ENCODE data around the gene SPRYD7. TPM values are rescaled to one million over a fixed set of nuclear protein-coding genes. Genes with fewer than 3 reads are reported as not detected.
A peak's percentile ranks its signal among the peaks of the same experiment; 100 is the strongest.

SPRYD7 gene
- total RNA-seq, 2 donors from 2014 or later: 2.0 to 5.6 TPM

DNA sequence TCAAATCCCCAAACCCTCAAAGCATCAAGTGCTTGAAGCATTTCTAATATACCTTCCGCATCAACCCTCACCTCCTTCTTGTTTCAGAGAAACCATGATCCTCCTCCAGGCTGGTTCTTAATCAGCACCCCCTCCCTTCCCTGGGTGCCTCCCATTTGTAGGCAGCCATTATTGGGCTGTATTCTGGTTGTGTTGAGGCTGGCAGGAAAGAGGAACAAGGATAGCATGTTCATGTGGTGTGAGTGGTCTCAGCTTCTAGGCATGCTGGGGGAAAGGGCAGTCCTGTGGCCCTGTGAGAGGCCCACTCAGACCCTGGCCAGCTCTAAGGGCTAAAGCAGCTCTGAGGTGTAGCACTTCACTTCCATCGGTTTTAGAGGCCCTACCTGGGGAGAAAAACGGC lies 41.9 kb upstream of the SPRYD7 start:
- TF ChIP-seq, protein P1, sequence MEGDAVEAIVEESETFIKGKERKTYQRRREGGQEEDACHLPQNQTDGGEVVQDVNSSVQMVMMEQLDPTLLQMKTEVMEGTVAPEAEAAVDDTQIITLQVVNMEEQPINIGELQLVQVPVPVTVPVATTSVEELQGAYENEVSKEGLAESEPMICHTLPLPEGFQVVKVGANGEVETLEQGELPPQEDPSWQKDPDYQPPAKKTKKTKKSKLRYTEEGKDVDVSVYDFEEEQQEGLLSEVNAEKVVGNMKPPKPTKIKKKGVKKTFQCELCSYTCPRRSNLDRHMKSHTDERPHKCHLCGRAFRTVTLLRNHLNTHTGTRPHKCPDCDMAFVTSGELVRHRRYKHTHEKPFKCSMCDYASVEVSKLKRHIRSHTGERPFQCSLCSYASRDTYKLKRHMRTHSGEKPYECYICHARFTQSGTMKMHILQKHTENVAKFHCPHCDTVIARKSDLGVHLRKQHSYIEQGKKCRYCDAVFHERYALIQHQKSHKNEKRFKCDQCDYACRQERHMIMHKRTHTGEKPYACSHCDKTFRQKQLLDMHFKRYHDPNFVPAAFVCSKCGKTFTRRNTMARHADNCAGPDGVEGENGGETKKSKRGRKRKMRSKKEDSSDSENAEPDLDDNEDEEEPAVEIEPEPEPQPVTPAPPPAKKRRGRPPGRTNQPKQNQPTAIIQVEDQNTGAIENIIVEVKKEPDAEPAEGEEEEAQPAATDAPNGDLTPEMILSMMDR (conservative IDR thresholded peaks at IDR 0.05): no peak
- no peak overlapping the region for H3K4me3 Mint-ChIP-seq
- no peak overlapping the region for H3K27ac Mint-ChIP-seq
- no peak for DNase-seq
- H3K4me3 ChIP-seq (ENCODE audit: low read length): no peak overlapping the region
- no peak overlapping the region for H3K9ac ChIP-seq (ENCODE audit: extremely low read depth, low read length, poor library complexity, severe bottlenecking)
- H3K36me3 ChIP-seq (ENCODE audit: control insufficient read depth, insufficient read depth, low read length): no peaks in the 10 kb centered on the region
- H3K9me3 Mint-ChIP-seq: no peaks in the 10 kb centered on the region
- H3K4me1 ChIP-seq (ENCODE audit: control insufficient read depth, insufficient read depth, low read length): no peaks in the 10 kb centered on the region
- H3K9me3 ChIP-seq (ENCODE audit: control insufficient read depth, low read length): no peaks in the 10 kb centered on the region
- no peaks in the 10 kb centered on the region for H3K4me1 Mint-ChIP-seq
- no peaks in the 10 kb centered on the region for H3K27me3 ChIP-seq (ENCODE audit: control insufficient read depth, insufficient read depth, low read length, poor library complexity, severe bottlenecking)
- H3K36me3 Mint-ChIP-seq (ENCODE audit: low read depth): no peaks in the 10 kb centered on the region
- no peaks in the 10 kb centered on the region for H3K27me3 Mint-ChIP-seq (ENCODE audit: insufficient read depth)
- H3K27ac ChIP-seq (ENCODE audit: low read depth, low read length): no peak overlapping the region
- WGBS, 2 experiments (ENCODE audit: insufficient coverage in 1 of 2, insufficient read length in 1 of 2): 87% methylated on average over 3 of the region's 3 CpGs; no CpG with 5 or more reads in 1 of the 2 experiments

DNA sequence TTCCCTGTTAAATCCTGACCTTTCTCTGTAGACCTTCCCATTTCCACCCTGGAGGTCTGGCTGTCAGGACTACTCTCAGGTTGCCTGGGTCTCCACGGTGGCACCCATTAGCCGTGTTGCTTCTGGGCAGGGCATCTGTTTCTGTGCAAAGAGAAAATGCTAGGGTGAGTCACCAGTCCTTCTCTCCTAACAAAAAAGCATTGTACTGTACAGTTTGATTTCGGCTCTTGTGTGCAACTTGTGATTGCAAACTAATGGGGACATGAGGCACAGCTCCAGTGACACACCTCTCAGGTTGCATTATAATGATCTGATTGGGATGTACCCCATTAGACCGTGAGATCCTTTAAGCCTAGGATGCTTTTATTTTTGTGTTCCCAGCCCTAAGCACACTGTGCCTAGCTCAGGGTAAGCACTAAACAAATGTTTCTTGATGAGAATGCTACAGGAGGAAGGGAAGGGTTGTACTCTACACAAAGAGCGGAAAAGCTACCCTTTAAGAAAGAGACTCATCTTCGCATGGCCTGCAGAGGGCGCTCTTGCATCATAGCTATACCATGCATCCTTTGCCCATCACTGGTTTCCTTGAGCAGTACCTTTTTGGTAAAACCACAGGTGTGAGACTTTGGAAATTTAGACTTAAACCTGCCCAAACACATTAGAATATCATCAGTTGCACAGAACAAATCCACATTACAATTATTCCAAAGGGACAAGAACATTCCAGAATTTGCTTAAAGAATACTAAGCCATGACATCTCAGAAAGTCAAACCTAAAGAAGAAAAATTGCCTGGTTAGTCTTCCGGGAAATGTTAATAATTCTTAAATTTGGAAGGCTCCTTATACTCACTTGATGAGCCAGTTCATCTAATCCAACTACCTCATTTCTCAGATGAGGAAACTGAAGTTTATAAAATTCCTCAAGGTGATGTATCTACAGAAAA lies 40.4 kb upstream of the SPRYD7 start:
- H3K4me3 ChIP-seq (ENCODE audit: low read length): no peak overlapping the region
- no peak overlapping the region for H3K27ac ChIP-seq (ENCODE audit: low read depth, low read length)
- Mint-ChIP-seq H3K4me1 (no peaks in the 10 kb centered on the region), H3K27ac (no peak overlapping the region), H3K27me3 (ENCODE audit: insufficient read depth) (no peaks in the 10 kb centered on the region), H3K4me3 (no peak overlapping the region), H3K36me3 (ENCODE audit: low read depth) (no peaks in the 10 kb centered on the region), H3K9me3 (no peaks in the 10 kb centered on the region)
- no peaks in the 10 kb centered on the region for H3K36me3 ChIP-seq (ENCODE audit: control insufficient read depth, insufficient read depth, low read length)
- no peaks in the 10 kb centered on the region for H3K4me1 ChIP-seq (ENCODE audit: control insufficient read depth, insufficient read depth, low read length)
- 56 to 80% methylated on average over 5 to 8 of the region's 8 CpGs for WGBS, 2 experiments (ENCODE audit: insufficient coverage in 1 of 2, insufficient read length in 1 of 2)
- H3K9me3 ChIP-seq (ENCODE audit: control insufficient read depth, low read length): no peaks in the 10 kb centered on the region
- H3K9ac ChIP-seq (ENCODE audit: extremely low read depth, low read length, poor library complexity, severe bottlenecking): no peak overlapping the region
- peak; percentile 88 for DNase-seq
- TF ChIP-seq, protein P1 (conservative IDR thresholded peaks at IDR 0.05): peak; percentile 95
- no peaks in the 10 kb centered on the region for H3K27me3 ChIP-seq (ENCODE audit: control insufficient read depth, insufficient read depth, low read length, poor library complexity, severe bottlenecking)

DNA sequence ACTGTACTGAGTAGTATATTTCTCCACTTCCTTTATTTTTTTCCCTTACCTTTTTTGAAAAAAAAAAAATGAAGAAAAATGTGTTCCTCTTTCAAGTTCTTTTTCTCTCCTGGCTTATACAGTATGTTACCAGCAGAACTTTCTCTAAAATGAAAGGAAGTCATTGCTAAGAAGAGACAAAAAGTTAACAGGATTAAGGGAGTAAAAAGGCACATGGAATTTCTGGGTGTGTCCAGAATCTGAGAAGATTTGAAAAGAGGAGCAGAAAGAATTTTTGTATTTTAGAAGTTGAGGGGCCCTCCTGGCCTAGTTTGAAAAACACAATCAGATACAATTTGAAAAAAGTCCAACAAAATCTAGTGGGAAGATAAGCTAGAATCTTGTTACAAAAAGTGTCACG lies 39.7 kb upstream of the SPRYD7 start:
- Histone ChIP-seq H3K4me3 (ENCODE audit: low read length) (no peak overlapping the region), H3K27ac (ENCODE audit: low read depth, low read length) (no peak overlapping the region), H3K36me3 (ENCODE audit: control insufficient read depth, insufficient read depth, low read length) (no peaks in the 10 kb centered on the region), H3K27me3 (ENCODE audit: control insufficient read depth, insufficient read depth, low read length, poor library complexity, severe bottlenecking) (no peaks in the 10 kb centered on the region), H3K4me1 (ENCODE audit: control insufficient read depth, insufficient read depth, low read length) (no peaks in the 10 kb centered on the region), H3K9ac (ENCODE audit: extremely low read depth, low read length, poor library complexity, severe bottlenecking) (no peak overlapping the region), H3K9me3 (ENCODE audit: control insufficient read depth, low read length) (no peaks in the 10 kb centered on the region)
- no peak for DNase-seq
- Mint-ChIP-seq H3K4me1 (no peaks in the 10 kb centered on the region), H3K36me3 (ENCODE audit: low read depth) (no peaks in the 10 kb centered on the region), H3K27ac (no peak overlapping the region), H3K27me3 (ENCODE audit: insufficient read depth) (no peaks in the 10 kb centered on the region), H3K4me3 (no peak overlapping the region), H3K9me3 (no peaks in the 10 kb centered on the region)
- WGBS, 2 experiments (ENCODE audit: insufficient coverage in 1 of 2, insufficient read length in 1 of 2): 100% methylated on average over 1 of the region's 1 CpG; no CpG with 5 or more reads in 1 of the 2 experiments
- TF ChIP-seq, protein P1 (conservative IDR thresholded peaks at IDR 0.05): no peak
